ENCODE measurements around the gene PCA3. TPM values are rescaled to one million over a fixed set of nuclear protein-coding genes. Genes with fewer than 3 reads are reported as not detected.

The PCA3 gene
- total RNA-seq, 1 donor from 2014 or later, result not detected

GRCh38 chr9:76812591-76812990 is 48.4 kb downstream of the PCA3 start:
- intact Hi-C loops (cut with DNase I), result no loop called here
- DNase-seq (ENCODE audit: low spot score), result no peak

- no peak for DNase-seq (ENCODE audit: low spot score)
- intact Hi-C loops (cut with DNase I), result no loop called here
Measured at GRCh38 chr9:76817489-76817888, 53.3 kb downstream of the PCA3 start.

DNA sequence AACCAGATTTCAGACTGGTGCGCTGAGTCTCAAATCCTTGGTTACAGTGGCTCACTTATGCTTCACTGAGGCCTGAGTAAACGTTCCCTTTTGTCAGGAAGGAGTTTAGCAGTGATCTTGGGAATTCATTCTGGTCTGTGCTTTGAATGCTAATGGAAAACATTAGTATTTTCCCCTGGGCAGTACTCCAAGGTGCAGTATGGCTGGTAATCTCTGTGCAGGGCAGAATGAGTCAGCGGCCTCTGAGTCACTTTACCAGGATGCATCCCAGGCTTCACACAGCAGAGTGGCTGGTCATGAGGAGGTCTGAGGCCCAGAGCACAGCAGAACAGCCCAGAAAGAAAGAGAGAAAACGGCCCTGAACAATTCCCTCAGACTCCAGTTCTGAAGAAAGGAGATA is 54.0 kb downstream of the PCA3 start:
- DNase-seq (ENCODE audit: low spot score), result no peak
- intact Hi-C loops (cut with DNase I), result no loop called here

GRCh38 chr9:76820431-76820830 is 56.2 kb downstream of the PCA3 start:
- intact Hi-C loops (cut with DNase I), result no loop called here
- DNase-seq (ENCODE audit: low spot score), result no peak

DNA sequence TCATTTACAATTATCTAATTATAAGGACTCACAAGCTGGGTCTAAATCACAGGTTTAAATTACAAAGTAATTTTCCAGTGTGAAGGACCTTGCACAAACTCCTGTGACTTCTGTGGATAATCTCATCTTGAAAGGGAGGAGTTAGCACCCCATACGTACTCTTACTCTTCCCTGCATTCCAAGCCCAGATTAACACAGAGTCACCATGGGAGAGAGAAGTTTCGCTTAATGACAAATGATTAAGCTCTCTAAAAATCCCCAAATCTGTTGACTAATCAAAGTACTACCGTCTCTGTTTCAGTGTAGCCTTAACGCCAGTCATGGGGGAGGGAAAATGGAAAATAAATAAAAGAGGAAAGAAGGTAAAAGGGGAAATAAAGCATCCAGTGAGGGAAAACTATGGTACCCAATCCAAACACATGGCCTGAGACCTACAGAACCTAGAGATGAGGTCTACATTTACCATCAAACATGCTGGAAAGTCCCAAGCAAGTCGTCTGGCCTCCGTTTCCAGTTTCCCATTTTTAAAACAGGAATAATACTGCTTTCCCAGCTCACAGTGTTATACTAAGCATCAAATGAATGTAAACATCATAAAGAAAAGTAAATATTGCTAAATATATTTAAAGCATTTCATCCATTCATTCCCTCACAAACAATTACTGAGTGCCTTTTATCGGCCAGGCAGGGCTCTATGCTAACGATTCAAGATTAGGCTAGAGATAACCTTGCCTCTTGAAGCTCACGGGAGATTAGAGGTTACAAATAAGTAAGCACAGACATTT is 63.2 kb downstream of the PCA3 start:
- no peak for DNase-seq (ENCODE audit: low spot score)

GRCh38 chr9:76828447-76828846 is 64.2 kb downstream of the PCA3 start:
- intact Hi-C loops (cut with DNase I), result no loop called here

More for the DNA sequence above, 63.2 kb downstream of the PCA3 start:
- intact Hi-C loops (cut with DNase I), result no loop called here

GRCh38 chr9:76835571-76836283 is 71.5 kb downstream of the PCA3 start:
- no peak for DNase-seq (ENCODE audit: low spot score)
- intact Hi-C loops (cut with DNase I), result no loop called here

More at GRCh38 chr9:76828447-76828846, 64.2 kb downstream of the PCA3 start:
- no peak for DNase-seq (ENCODE audit: low spot score)

Other genes with a start within 250 kb of the PCA3 start
- 19.9 TPM for gene PRUNE2, start 141.7 kb downstream of the PCA3 start, total RNA-seq

Data from cardiac septum (tissue), 1 donor.